SK-N-MC (cell line): ENCODE results near the gene CCDC88B.
A peak's percentile ranks its signal among the peaks of the same experiment; 100 is the strongest.

ENCODE experiments used
- DNase-seq: peaks from one replicate; pipeline ENCODE4 v3.0.0-alpha.2; 2011; ENCODE audit warnings: low read depth, low spot score
- H3K27ac ChIP-seq: fragments of 200-600 bp; sonication (generic); 2 replicates; pipeline ENCODE4 v1.5.1; 2016; ENCODE audit warnings: mixed run types
- H3K36me3 ChIP-seq: fragments of 200-600 bp; sonication (generic); 2 replicates; pipeline ENCODE4 v1.6.1; 2017; ENCODE audit warnings: antibody characterized with exemption, low read length, mixed read lengths; ENCODE audit not compliant: insufficient read depth
- H3K4me3 ChIP-seq: fragments of 200-600 bp; sonication (generic); 2 replicates; pipeline ENCODE4 v1.5.1; 2016
- H3K9ac ChIP-seq: fragments of 200-600 bp; sonication (generic); 2 replicates; pipeline ENCODE4 v1.8.0; 2017; ENCODE audit warnings: mixed run types, mixed read lengths; ENCODE audit not compliant: insufficient read length
- H3K9me3 ChIP-seq: fragments of 200-600 bp; sonication (generic); 2 replicates; pipeline ENCODE4 v1.6.1; 2017; ENCODE audit warnings: low read depth, mild to moderate bottlenecking, antibody characterized with exemption, low read length, moderate library complexity, mixed read lengths
- EZH2 ChIP-seq: fragments of 200-600 bp; sonication (generic); IDR thresholded peaks from one replicate; pipeline ENCODE4 v1.6.1; 2017; ENCODE audit warnings: antibody characterized with exemption
- FOXP2 ChIP-seq: optimal IDR thresholded peaks from 2 replicates; pipeline ENCODE3; 2011; ENCODE audit warnings: mild to moderate bottlenecking, moderate library complexity; ENCODE audit not compliant: insufficient read depth; ENCODE audit errors: extremely low read length, control extremely low read depth
- POLR2AphosphoS5 ChIP-seq: IDR thresholded peaks from 2 replicates; pipeline ENCODE4 v1.6.1; 2012; ENCODE audit warnings: mild to moderate bottlenecking, low read depth, low read length, borderline replicate concordance

Gene CCDC88B

GRCh38 chr11:64340671-64341335 lies 799 bp downstream of the CCDC88B start:
- no peak overlapping the region for H3K9ac ChIP-seq
- no peaks in the 10 kb centered on the region for H3K9me3 ChIP-seq
- H3K27ac ChIP-seq, result no peak overlapping the region
- DNase-seq, result no peak
- H3K4me3 ChIP-seq, result no peak overlapping the region
- no peaks in the 10 kb centered on the region for H3K36me3 ChIP-seq
- TF ChIP-seq EZH2, result no peak
- TF ChIP-seq FOXP2, result no peak
- TF ChIP-seq POLR2AphosphoS5, result no peak

GRCh38 chr11:64341429-64341828 lies 1.4 kb downstream of the CCDC88B start:
- Histone ChIP-seq H3K9ac (no peak overlapping the region), H3K4me3 (no peak overlapping the region), H3K27ac (no peak overlapping the region), H3K36me3 (no peaks in the 10 kb centered on the region), H3K9me3 (no peaks in the 10 kb centered on the region)
- no peak for TF ChIP-seq FOXP2
- no peak for TF ChIP-seq EZH2
- no peak for TF ChIP-seq POLR2AphosphoS5
- DNase-seq, result no peak

GRCh38 chr11:64341851-64342791 lies 2.1 kb downstream of the CCDC88B start:
- Histone ChIP-seq H3K36me3 (no peaks in the 10 kb centered on the region), H3K4me3 (peak overlapping the region; percentile 69), H3K27ac (no peak overlapping the region), H3K9me3 (no peaks in the 10 kb centered on the region), H3K9ac (peak overlapping the region; percentile 52)
- DNase-seq, result no peak
- peak; percentile 41; the same call in 1 of the 2 replicates for TF ChIP-seq POLR2AphosphoS5
- no peak for TF ChIP-seq FOXP2

GRCh38 chr11:64342869-64343745 lies 3.1 kb downstream of the CCDC88B start:
- TF ChIP-seq POLR2AphosphoS5, result no peak
- TF ChIP-seq FOXP2, result no peak
- no peak for TF ChIP-seq EZH2
- H3K27ac ChIP-seq, result no peak overlapping the region
- no peak overlapping the region for H3K9ac ChIP-seq
- H3K4me3 ChIP-seq, result peak overlapping the region; percentile 69
- no peak for DNase-seq
- no peaks in the 10 kb centered on the region for H3K9me3 ChIP-seq
- H3K36me3 ChIP-seq, result no peaks in the 10 kb centered on the region

GRCh38 chr11:64343767-64344559 lies 4.0 kb downstream of the CCDC88B start:
- DNase-seq, result no peak
- Histone ChIP-seq H3K36me3 (no peaks in the 10 kb centered on the region), H3K4me3 (no peak overlapping the region), H3K9ac (no peak overlapping the region), H3K9me3 (no peaks in the 10 kb centered on the region), H3K27ac (no peak overlapping the region)
- TF ChIP-seq POLR2AphosphoS5, result no peak
- no peak for TF ChIP-seq FOXP2
- no peak for TF ChIP-seq EZH2

- Histone ChIP-seq H3K36me3 (no peaks in the 10 kb centered on the region), H3K4me3 (no peak overlapping the region), H3K27ac (no peak overlapping the region), H3K9ac (no peak overlapping the region), H3K9me3 (no peaks in the 10 kb centered on the region)
- TF ChIP-seq EZH2, result no peak
- TF ChIP-seq FOXP2, result no peak
- TF ChIP-seq POLR2AphosphoS5, result no peak
- DNase-seq, result no peak
Observed at GRCh38 chr11:64344787-64345186, 4.8 kb downstream of the CCDC88B start.

- no peak overlapping the region for H3K4me3 ChIP-seq
- no peaks in the 10 kb centered on the region for H3K9me3 ChIP-seq
- H3K27ac ChIP-seq, result no peak overlapping the region
- no peak overlapping the region for H3K9ac ChIP-seq
- TF ChIP-seq POLR2AphosphoS5 (no peak), EZH2 (no peak), FOXP2 (no peak)
- no peak for DNase-seq
- H3K36me3 ChIP-seq, result no peaks in the 10 kb centered on the region
Observed at GRCh38 chr11:64347193-64347867, 7.3 kb downstream of the CCDC88B start.
